Measurements from ENCODE around the gene CHAF1A.

CHAF1A gene

GRCh38 chr19:4414800-4415321, 12.4 kb downstream of the CHAF1A start:
- H3K27me3 Mint-ChIP-seq (ENCODE audit: low read depth, poor library complexity), result no peaks in the 10 kb centered on the region
- TF ChIP-seq, protein P1, sequence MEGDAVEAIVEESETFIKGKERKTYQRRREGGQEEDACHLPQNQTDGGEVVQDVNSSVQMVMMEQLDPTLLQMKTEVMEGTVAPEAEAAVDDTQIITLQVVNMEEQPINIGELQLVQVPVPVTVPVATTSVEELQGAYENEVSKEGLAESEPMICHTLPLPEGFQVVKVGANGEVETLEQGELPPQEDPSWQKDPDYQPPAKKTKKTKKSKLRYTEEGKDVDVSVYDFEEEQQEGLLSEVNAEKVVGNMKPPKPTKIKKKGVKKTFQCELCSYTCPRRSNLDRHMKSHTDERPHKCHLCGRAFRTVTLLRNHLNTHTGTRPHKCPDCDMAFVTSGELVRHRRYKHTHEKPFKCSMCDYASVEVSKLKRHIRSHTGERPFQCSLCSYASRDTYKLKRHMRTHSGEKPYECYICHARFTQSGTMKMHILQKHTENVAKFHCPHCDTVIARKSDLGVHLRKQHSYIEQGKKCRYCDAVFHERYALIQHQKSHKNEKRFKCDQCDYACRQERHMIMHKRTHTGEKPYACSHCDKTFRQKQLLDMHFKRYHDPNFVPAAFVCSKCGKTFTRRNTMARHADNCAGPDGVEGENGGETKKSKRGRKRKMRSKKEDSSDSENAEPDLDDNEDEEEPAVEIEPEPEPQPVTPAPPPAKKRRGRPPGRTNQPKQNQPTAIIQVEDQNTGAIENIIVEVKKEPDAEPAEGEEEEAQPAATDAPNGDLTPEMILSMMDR (IDR thresholded peaks at IDR 0.05), result no peak
- peaks cover 54% of the 10 kb centered on the region for H3K36me3 Mint-ChIP-seq (ENCODE audit: low read depth)
- no peaks in the 10 kb centered on the region for H3K9me3 Mint-ChIP-seq
- H3K4me3 Mint-ChIP-seq, result peak overlapping the region; percentile 14
- peaks cover 20% of the 10 kb centered on the region for H3K4me1 Mint-ChIP-seq
- H3K27ac Mint-ChIP-seq, result peak overlapping the region; percentile 95
- DNase-seq, result no peak

DNA sequence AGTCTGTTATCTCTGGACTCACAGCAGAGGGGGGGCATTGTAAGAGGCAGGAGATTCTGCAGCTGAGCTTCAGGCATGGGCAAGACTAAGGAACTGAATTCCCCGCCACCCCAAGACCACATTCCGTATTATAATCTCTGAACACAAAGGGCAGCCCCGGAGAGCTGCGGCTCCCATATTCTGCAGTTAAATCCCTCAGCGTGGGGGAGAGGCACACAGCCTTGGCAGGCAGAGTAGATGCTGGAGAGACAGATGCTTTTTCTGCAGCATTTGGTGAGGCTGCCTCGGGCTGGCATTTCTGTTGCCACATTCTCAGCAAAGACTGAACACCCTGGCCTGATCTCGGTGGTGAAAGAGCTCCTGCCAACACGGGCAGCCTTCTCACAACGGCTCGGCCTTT, 12.9 kb downstream of the CHAF1A start:
- Mint-ChIP-seq H3K27me3 (ENCODE audit: low read depth, poor library complexity) (no peaks in the 10 kb centered on the region), H3K9me3 (no peaks in the 10 kb centered on the region), H3K36me3 (ENCODE audit: low read depth) (peaks cover 54% of the 10 kb centered on the region), H3K27ac (peak overlapping the region; percentile 95), H3K4me1 (peaks cover 20% of the 10 kb centered on the region), H3K4me3 (no peak overlapping the region)
- TF ChIP-seq, protein P1 (IDR thresholded peaks at IDR 0.05), result no peak
- no peak for DNase-seq

DNA sequence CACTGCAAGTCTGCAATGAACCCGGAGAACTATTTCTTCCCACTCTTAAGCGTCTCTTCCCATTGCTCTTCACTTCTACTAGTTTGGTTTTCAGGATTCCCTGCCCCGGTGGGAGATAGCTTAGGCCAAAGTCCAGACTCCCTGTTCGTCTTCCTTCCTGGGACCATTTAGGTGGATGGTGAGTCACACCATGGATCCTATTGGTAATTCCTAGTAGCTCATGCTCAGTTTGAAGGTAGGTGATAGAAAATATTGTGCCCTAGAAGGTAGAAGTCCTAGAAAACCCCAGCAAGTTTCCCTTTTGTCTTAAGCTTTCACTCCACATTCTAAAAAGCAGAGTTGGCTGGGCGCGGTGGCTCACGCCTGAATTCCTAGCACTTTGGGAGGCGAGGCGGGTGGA, 13.8 kb downstream of the CHAF1A start:
- peaks cover 53% of the 10 kb centered on the region for H3K36me3 Mint-ChIP-seq (ENCODE audit: low read depth)
- DNase-seq, result no peak
- H3K4me1 Mint-ChIP-seq, result peaks cover 20% of the 10 kb centered on the region
- H3K4me3 Mint-ChIP-seq, result no peak overlapping the region
- TF ChIP-seq, protein P1 (IDR thresholded peaks at IDR 0.05), result no peak
- H3K9me3 Mint-ChIP-seq, result no peaks in the 10 kb centered on the region
- H3K27me3 Mint-ChIP-seq (ENCODE audit: low read depth, poor library complexity), result no peaks in the 10 kb centered on the region
- H3K27ac Mint-ChIP-seq, result peak overlapping the region; percentile 86

DNA sequence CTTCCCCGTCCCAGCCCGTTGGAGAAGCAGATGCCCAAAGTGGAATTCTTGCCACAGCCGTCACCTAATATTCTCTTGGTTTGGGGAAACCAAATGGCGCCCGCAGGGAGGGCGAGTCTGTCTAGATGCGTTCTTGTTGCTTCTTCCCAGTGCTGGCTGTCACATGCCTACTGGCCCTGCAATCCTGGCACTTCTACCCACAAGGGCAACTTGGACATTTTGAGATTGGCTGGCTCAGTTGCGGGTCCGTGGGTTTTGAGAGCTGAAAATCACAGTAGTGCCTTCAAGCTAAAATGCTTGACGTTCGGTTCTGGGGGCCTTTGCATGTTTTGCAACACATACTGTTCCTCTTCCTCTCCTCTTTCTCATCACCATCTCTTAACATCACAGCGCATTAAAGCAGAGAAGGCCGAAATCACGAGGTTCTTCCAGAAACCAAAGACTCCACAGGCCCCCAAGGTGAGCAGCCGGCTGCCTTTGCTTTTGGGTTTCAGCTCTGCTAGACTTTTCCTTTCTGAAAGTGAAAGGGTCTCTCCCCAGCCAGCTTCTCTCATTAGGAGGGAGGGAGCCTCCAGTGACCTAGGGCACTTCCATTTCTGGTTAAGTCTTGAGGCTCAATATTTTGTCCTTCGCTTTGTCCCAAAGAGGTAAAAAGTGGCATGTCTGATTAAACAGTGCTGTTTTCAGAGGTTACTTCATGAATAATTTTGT, 21.1 kb downstream of the CHAF1A start:
- H3K36me3 Mint-ChIP-seq (ENCODE audit: low read depth), result peaks cover 46% of the 10 kb centered on the region
- TF ChIP-seq, protein P1 (IDR thresholded peaks at IDR 0.05), result no peak
- no peak for DNase-seq

GRCh38 chr19:4425537-4425936, 23.1 kb downstream of the CHAF1A start:
- TF ChIP-seq, protein P1 (IDR thresholded peaks at IDR 0.05), result no peak
- DNase-seq, result no peak

More for the DNA sequence above, 21.1 kb downstream of the CHAF1A start:
- Mint-ChIP-seq H3K9me3 (no peaks in the 10 kb centered on the region), H3K27me3 (ENCODE audit: low read depth, poor library complexity) (no peaks in the 10 kb centered on the region), H3K27ac (peak overlapping the region; percentile 93), H3K4me3 (no peak overlapping the region), H3K4me1 (peaks cover 4% of the 10 kb centered on the region)

More at GRCh38 chr19:4425537-4425936, 23.1 kb downstream of the CHAF1A start:
- Mint-ChIP-seq H3K9me3 (no peaks in the 10 kb centered on the region), H3K27ac (no peak overlapping the region), H3K4me1 (peaks cover 4% of the 10 kb centered on the region), H3K4me3 (no peak overlapping the region), H3K36me3 (ENCODE audit: low read depth) (peaks cover 57% of the 10 kb centered on the region), H3K27me3 (ENCODE audit: low read depth, poor library complexity) (no peaks in the 10 kb centered on the region)
